H54 (cell line): ENCODE data around the gene PIGS.
A peak's percentile ranks its signal among the peaks of the same experiment; 100 is the strongest.
"Not testable (repeated sequence)": the region's sequence is repeated elsewhere in the genome, so short reads cannot be mapped to it uniquely, and the experiment has no call there.

ENCODE experiments used
- DNase-seq: peaks from one replicate; pipeline ENCODE4 v3.0.0; 2011; ENCODE audit warnings: low spot score, mixed read lengths; ENCODE audit not compliant: insufficient read length
- FAIRE-seq: peaks from 3 replicates; lab custom pipeline; 2011; peaks lifted over from hg19 to GRCh38; lab: Jason Lieb, UNC
- POLR2A ChIP-seq: IDR thresholded peaks from 2 replicates; pipeline ENCODE4 v1.6.1; 2011; ENCODE audit warnings: low read depth, mild to moderate bottlenecking, low read length

Gene PIGS

DNA sequence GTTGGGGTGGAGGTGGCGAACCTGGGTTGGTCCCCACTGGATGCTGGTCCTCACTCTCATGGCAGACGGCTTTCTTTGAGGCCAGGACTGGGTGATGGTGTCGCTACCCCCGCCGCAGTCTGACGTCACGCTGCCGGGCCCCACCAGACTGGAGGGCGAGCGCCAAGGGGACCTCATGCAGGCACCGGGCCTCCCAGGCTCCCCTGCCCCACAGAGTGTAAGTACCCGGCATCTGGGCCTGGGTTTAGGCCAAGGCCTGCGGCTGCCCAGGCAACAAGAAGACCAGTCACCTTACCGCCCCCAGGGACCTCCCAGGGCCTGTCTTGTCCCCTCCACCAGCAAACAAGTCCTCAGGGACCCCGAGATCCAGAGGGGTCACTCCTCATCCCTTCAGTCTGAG, 47.4 kb downstream of the PIGS start:
- no peak for TF ChIP-seq POLR2A
- no peak for DNase-seq
- no peak for FAIRE-seq

DNA sequence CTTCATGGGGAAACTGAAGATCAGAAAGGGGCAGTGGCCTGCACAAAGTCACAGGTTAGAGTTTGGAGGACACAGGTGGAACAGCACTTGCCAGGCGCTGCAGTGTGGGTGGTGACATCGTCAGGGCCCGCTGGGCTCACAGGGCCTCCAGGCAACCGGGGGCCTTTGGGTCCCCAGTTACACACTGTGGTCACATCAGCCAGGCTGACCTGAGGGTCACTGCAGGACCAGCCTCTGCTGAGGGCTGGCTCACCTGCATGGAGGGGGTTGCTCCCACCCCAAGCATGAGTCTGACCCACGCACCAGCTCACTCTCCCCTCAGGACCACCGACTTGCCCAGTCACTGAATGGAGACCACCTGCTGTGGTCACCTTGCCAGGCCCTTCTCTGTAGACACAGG, 48.1 kb downstream of the PIGS start:
- FAIRE-seq (no peak), DNase-seq (no peak)
- no peak for TF ChIP-seq POLR2A

- not testable (repeated sequence) for FAIRE-seq, DNase-seq
Observed at GRCh38 chr17:28522281-28522680, 49.0 kb downstream of the PIGS start.

DNA sequence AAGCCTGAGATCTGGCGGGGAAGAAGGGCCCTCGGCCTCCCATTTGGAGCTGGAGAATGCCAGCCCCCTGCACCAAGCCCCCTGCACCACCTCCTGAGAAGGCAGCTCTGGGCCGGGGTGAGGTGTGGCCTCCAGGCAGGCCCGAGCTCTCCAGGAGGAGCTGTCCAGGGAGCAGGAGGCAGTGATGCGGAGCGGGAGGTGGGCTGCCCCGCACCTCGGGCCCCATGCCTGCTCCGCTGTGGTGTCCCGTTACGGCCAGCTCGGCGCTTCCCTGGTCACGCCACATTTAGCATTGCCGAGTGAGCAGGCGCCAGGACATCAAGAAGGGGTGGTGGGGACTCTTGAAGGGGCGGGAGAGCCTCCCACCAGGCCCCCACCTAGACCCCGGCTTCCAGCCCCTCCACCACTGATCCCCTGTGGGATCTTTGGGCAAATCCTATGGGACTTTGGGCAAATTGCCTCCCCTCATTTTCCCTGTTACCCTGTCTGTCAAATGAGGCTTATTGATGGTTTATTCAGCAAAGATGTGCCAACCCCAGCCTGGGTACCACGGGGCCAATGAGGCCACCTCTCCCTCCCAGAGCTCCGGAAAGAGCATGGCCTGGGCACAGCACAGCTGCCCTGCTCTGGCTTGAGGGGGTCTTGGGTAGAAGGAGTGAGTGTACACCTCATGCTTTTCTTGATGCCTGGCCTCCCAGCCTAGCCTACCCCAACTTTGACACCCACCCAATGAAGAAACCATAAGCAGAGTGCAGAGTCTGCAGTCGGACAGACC, 49.8 kb downstream of the PIGS start:
- no peak for DNase-seq
- TF ChIP-seq POLR2A = no peak
- FAIRE-seq = no peak

DNA sequence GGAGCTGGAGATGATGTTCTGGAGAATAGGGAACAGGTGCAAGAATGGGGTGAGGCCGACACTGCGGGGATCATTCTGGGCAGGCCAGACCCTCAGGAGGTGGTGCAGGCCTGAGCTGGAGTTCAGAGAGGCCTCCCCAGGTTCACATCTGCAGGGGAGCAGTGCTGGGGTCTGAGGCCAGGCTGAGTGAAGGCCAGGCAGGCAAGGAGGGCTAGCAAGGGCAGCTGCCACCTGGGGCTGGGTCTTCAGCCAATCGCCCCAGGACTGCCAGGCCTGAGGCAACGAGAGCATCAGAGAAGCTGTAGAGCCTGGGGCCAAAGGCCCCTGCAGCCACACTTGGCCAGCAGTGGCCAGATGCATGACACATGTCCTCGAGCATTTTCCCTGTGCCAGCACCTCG, 50.6 kb downstream of the PIGS start:
- FAIRE-seq (no peak), DNase-seq (no peak)
- no peak for TF ChIP-seq POLR2A

GRCh38 chr17:28519236-28519635, 52.1 kb downstream of the PIGS start:
- DNase-seq (no peak), FAIRE-seq (no peak)
- TF ChIP-seq POLR2A = no peak

DNA sequence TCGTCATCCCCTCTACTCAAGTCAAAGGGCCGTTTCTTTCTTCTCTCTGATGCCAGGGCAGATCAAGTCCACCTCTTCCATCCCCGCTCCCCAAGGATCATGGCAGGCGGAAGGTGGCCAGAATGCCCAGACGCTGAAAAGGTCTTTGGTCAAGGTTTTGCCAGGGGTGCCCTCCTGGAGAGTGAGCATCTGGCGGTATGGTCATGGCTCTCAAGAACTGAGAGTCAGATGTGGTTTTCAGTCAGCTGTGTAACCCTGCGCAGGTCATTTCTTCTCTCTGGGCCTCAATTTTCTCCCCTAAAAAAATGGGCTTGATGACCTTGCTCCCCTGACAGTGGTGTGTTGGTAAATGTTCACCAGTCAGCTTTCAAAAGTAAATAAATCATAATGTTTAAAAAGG, 52.7 kb downstream of the PIGS start:
- no peak for TF ChIP-seq POLR2A
- no peak for FAIRE-seq
- DNase-seq = no peak

DNA sequence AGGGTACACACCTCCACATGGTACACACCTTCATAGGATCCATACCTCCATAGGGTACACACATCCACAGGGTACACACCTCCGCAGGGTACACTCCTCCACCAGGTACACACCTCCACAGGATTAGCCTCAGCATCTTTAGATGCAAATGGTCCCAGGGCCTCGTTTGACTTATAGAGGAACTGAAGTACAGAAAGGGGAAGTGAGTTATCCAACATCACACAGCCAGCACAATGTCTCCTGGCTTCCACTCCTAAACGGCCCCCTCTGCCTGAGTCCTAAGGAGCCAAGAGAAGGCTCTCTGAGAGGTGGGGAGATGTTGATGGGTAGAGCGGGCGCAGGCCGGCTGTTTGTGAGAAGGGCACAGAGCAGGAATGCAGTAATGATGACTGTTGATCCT, 53.2 kb downstream of the PIGS start:
- FAIRE-seq (no peak), DNase-seq (no peak)
- no peak for TF ChIP-seq POLR2A

GRCh38 chr17:28515518-28515917, 55.8 kb downstream of the PIGS start:
- TF ChIP-seq POLR2A = no peak
- FAIRE-seq (no peak), DNase-seq (no peak)

DNA sequence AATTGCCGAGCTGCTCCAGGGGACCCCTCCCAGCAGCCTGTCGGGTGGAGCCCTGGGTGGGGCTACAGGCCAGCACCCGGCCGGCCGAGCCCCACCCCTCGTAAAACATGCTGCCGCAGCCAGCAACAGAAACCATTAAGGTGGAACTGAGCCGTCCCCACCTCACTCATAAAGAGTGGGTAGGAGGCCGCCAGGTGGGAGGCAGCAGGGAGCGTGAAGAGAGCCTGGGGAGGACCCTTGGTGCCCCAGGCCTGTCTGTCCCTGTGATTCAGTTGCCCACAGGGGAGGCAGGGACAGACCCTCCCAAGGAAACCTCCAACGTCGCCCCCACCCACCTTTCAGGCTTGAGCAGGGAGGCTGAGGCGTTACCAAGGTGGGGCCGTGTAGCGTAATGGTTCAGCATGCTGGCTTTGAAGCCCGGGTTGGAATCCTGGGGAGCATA, 56.7 kb downstream of the PIGS start:
- DNase-seq (no peak), FAIRE-seq (no peak)

DNA sequence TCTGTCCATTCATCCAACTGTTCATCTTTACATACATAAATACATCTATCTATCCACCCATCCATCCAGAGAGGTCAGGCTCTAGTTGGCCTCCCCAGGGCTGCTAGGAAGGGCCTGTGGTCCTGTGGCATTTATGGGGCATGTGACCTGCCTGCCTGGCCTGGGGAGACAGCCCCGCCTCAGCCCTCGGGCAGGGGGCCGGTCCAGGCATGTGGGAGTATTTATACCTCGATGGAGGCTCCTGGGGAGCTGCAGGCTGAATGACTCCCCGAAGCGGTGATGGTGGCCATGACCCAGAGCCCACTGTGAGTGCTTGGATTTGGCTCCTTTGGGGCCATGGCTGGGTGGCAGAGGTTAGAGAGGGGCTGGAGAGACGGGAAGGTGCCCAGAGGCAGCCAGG, 57.8 kb downstream of the PIGS start:
- FAIRE-seq = no peak
- TF ChIP-seq POLR2A = no peak

More for the DNA sequence above, 56.7 kb downstream of the PIGS start:
- no peak for TF ChIP-seq POLR2A

DNA sequence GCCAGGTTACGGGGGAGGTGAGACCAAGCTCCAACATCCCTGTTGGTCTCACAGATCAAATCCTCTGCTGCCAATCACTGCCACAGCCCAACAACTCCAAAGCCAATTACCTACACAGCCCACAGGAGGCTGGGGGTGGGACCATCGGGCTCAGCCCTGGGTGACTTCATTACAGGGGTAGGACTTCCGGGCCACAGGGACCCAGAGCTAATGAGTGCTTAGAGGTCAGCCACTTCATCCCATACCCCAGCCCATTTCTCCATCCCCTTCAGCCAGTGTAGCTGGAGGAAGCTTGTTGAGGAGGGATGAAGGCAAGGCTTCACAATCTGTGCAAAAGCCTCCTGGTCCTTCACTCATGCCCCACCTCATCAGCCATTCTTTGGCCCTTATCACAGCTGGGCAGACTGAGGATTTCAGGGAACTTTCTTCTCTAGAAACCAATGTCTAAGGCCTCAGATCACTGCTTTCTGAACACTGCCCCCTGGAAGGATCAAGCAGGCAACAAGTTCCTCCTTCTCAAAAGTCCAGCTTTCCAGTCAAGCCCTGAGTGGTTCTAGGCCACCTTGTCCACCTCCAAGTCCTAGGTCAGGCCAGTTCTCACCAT, 59.4 kb downstream of the PIGS start:
- FAIRE-seq = no peak
- TF ChIP-seq POLR2A = no peak
- DNase-seq = no peak

More for the DNA sequence above, 57.8 kb downstream of the PIGS start:
- no peak for DNase-seq

GRCh38 chr17:28509789-28510188, 61.5 kb downstream of the PIGS start:
- TF ChIP-seq POLR2A = no peak
- no peak for FAIRE-seq
- peak; percentile 56 for DNase-seq

DNA sequence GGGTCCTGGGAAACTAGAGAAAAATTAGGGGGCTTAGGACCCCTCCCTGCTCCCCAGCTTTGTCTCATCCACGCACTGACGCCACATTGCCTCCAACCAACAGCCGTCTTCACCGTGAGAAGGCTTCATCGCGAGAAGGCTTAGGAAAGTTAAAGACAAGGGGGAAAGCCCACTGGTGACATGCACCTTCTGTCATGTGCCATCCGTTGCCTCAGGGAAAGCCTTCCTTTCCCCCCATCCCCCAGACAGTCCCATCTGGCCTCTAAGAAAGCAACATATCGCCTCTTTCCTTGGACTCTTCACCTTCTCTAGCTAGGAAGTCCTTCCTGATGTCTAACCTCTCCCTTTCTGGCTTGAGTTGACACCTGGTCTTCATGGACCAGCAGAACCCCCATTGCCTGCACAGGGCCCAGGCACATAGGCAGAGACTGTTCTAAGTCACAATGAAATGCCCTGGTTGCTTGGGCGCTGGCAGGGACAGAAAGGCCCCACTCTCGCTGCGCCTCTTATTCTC, 63.1 kb downstream of the PIGS start:
- TF ChIP-seq POLR2A = no peak
- DNase-seq (no peak), FAIRE-seq (no peak)
